CD4-positive, alpha-beta T cell treated with Interleukin-2 at 100 ng/mL for 4 hours (primary cell): Measurements from ENCODE around the gene HPS3.
"Not testable (repeated sequence)": the region's sequence is repeated elsewhere in the genome, so short reads cannot be mapped to it uniquely, and the experiment has no call there.

Experiments
- DNase-seq: peaks from one replicate; pipeline ENCODE4 v3.0.0-alpha.2; 2020; ENCODE audit warnings: low spot score

The HPS3 gene

DNA sequence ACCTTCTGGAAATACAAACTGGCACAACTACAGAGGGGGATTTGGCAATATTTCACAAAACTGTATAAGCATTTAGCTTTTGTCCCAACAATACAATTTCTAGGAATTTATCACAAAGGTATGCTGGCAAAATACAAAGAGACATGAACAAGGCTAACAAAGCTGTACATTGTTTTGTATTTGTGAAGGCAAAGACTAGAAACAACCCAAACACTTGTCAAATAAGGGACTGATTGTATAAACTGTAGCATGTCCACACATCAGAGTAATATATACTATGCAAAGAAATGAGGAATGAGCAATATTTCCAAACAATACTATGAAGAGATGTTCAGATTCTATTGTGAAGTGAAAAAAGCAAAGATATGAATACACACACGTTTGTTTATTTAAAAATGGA is 65.8 kb downstream of the HPS3 start:
- no peak for DNase-seq

DNA sequence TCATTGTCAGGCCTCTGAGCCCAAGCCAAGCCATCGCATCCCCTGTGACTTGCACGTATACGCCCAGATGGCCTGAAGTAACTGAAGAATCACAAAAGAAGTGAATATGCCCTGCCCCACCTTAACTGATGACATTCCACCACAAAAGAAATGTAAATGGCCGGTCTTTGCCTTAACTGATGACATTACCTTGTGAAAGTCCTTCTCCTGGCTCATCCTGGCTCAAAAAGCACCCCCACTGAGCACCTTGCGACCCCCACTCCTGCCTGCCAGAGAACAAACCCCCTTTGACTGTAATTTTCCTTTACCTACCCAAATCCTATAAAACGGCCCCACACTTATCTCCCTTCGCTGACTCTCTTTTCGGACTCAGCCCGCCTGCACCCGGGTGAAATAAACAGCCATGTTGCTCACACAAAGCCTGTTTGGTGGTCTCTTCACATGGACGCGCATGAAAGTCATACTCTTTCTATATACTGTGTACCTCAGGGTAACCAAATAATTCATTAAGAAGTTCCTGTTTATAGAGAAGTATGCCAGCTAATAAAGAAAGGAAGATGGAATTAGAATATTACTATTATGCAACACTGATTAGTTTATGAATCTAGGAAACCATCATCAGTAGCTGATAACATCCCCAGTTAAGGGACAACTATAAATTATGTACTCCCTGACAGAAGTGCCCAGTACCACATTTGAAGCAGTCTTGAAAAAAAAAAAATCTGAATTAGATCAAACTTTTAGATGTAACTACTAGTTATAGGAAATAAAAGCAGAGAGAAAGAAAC is 67.6 kb downstream of the HPS3 start:
- not testable (repeated sequence) for DNase-seq

DNA sequence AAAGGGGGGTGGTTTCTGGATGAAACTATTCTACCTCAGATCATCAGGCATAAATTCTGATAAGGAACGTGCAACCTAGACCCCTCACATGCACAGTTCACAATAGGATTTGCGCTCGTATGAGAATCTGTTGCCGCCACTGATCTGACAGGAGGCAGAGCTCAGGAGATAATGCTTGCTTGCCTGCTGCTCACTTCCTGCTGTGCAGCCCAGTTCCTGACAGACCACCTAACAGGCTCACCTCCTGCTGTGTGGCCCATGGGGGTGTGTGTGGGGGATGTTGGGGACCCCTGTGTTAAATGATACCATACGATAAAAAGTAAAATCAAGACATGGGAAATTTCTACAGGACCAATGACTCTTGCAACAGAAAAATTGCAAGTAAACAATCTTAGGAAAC is 68.2 kb downstream of the HPS3 start:
- DNase-seq = no peak

DNA sequence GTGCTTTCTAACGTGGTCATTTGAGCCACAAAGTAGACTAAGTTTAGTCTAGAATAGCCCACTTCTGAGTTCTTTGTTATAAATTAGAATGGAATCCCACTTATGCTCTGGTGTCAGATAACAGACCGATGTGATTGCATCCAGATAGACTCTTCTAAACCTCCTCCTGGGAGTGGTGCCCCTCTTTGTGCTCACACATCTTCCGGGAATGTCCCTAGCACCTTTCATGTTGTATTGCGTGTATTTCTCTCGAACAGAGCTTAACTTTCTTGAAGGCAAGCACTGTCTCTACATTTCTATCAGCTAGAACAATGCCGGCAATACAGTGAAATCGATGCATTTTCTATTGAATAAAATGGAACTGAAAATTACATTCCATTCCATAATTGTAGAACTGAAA is 69.2 kb downstream of the HPS3 start:
- DNase-seq = no peak

DNA sequence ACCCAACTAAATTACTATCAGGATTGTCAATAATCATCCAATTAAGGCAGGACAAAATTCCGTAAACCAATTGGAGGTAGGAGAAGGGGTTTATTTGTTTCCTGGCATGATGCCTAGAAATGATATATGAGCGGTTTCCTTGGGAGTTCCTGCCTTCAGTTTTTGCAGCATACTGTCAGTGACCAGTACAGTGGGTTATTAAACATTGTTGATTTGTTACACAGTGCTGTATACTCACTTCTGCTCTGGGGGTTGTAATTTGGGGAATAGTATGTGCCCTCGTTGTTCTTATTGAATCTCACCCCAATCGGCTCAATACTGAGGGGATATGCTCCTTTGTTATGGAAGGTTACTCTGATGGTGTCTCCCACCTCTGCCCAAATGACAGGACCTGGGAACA is 70.0 kb downstream of the HPS3 start:
- DNase-seq = no peak

DNA sequence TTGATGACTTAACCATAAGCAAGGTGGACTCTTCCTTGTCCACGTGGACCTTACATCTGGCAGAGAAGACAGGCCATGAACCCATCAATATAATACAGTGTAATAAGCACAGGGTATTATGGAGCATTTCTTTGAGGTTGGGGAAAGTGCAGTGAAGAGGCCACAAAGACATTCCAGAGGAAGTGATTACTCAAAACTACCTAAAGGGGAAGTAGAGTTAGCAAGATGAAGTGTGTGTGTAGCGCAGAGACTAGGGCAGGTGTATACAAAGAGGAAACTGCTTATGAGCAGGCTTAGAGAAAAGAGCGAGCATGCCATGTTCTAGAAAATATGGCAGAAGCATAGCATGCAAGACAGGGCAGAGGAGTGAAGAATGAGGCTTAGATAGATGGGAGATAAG is 74.3 kb downstream of the HPS3 start:
- DNase-seq = no peak

DNA sequence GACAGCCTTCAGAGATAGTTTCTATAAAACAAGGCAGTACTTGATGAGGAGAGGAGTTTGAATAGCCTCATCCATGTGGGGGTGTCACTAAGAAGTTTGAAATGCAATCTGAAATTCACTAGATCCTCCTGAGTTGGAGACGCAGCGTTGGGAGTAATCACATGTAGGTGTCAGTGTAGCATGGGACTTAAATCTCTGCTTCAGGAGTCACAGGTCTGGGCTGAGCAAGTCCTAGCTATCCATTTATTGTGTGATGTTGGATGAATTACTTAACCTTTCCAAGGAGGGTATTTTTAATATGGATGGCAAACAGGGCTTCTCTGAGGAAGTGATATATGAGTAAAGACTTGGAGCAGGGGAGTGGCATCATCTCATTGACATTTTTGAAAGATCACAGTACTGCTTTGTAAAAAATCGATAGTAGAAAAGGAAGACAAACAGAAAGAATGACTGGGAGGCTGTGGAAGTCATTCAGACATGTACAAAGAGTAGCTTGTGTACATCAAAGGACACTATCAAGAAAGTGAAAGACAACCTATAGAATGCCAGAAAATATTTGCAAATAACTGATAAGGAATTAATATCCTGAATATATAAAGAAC is 75.1 kb downstream of the HPS3 start:
- DNase-seq = no peak

DNA sequence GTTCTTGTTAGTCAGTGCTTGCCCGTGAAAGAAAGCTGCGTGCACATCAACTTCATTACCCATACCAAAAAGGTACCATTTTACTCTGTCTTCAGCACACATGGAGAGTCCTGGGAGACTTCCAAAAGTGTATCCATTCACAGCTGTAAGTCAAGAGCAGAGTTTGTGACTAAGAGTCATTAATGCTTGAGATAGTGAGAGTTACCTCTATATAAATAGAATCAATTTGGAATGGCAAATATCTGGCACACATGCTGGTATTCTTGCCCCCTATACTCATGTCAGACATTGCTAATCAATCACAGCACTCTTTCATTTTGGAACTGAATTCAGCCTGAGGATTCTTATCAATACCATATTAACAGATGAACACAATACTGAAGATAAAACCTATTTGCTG is 78.0 kb downstream of the HPS3 start:
- no peak for DNase-seq

DNA sequence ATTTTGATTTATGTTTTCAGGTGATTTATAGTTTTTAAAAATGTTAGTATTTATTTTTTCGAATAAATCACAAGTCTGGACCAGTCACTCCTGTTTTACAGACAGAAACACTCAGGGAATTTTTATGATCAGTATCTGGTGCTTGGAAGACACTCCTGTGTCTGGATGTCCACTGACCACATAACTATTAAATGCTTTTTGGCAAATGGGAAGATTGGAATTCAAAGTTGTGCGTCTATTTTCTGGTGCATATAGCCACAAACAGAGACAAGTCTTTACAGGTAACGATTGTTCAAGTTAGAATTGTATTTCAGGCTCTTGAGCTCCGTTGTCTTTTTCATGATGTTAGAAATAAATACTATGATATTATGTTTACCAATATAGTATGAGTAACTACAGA is 80.0 kb downstream of the HPS3 start:
- no peak for DNase-seq

DNA sequence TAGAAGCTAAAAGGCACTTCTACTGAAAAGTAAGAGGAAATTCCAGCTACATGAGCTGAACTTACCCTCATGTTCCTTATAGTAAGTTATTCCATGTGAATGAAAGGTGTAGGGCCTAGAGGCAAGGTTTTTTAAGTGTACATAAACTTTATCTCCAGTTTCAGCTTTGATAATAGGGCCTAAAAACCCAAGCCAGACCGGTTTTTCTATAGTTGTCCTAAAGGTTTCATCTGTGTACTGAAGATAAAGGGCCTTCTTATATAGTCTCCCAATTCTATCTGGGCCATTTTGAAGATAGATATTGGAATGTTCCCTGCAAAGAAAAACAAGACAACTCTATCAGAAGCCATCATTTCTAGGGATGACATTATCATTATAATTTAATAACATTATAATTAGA is 82.9 kb downstream of the HPS3 start:
- no peak for DNase-seq

DNA sequence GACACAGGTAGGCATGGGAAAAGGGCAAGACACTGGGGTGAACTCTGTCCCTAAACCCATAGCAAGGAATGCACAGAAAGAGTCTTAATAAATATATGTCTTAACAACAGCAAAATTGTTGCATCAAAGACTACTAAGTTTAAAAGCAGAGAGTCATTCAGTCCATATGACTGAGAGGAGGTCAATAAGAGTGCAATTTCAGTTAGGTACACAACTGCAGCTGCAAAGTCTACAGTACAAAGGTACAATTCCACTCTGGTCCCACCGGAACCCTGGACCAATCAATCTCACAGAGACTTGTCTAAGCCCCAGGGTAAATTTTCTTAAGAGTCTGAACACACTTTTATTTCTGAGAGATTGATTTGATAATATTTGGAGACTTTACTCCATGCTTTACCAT is 85.3 kb downstream of the HPS3 start:
- no peak for DNase-seq

DNA sequence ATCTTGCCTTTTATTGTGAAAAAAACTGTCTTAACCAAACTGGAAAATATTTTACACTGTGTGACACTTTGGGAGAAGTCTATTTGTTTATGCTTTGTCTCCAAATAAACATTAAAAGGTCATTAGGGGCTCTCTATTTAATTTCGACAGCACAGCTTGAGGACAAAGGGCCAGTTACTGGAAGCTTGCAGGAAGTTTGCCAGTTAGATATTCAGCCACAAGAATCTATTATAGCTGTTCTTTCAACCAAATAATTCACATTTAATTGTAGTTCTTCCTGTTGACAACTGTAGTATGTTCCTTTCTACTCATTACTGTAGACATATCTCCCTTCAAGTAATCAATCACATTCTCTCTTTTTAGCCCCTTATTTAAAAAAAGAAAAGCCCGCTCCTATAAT is 86.1 kb downstream of the HPS3 start:
- no peak for DNase-seq

DNA sequence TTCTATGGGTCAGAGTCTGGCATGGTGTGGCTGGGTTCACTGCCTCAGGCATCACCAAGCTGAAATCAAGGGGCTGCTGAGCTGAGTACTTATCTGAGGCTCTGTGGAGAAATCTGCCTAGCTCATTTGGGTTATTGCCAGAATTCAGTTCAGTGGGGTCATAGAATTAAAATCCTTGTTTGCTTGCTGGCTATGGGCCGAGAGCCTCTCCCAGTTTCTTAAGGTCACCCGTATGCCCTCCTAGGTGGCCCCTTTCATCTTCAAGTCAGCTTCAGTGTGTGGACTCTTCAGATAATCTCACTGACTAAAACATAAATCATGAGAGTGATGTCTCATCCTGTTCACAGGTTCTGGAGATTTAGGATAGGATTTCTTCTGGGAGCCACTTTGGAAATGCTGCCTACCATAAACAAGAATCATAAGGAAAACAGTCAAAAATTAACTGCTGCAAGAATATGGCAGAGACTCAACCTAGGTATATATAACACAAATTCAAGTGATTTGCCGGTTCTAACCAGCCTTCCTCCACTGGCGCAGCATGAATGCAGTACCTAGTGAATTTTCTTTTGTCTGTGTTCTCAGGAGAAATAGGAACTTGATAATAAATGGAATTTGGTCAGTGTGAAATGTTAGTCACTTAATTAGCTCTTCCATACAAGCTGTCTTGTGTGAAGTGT is 86.9 kb downstream of the HPS3 start:
- DNase-seq = no peak

DNA sequence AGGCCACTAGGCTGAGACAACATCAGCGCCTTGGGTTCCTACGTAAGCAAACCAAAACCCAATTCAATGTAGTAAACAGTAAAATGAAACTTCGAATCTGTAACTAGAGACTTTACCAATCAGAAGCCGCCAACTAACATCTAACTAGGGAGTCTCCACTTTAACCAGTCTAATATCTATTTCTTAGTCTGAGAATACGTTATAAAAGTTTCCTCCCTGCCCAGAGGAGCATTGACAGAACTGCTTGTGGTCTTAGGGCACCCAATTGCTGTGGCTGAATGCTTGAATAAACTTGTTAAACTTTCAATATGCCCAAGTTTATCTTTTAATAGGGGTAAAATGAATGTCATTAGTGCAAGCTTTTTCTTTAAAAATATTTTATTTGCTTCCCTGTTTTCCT is 87.9 kb downstream of the HPS3 start:
- DNase-seq = no peak

DNA sequence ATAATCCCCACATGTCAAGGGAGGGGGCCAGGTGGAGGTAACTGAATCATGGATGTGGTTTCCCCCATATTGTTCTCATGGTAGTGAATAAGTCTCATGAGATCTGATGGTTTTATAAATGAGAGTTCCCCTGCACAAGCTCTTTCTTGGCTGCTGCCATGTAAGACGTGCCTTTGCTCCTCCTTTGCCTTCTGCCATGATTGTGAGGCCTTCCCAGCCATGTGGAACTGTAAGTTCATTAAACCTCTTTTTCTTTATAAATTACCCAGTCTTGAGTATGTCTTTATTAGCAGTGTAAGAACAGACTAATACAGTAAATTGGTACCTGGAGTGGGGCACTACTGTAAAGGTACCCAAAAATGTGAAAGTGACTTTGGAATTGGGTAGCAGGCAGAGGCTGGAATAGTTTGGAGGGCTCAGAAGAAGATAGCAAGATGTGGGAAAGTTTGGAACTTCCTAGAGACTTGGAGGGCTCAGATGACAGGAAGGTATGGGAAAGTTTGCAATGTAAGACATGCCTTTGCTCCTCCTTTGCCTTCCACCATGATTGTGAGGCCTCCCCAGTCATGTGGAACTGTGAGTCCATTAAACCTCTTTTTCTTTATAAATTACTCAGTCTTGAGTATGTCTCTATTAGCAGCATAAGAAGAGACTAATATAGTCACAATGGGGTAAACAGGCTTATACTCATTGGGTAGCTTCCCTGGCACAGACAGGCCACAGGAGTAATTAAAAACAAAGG is 90.1 kb downstream of the HPS3 start:
- DNase-seq = not testable (repeated sequence)

DNA sequence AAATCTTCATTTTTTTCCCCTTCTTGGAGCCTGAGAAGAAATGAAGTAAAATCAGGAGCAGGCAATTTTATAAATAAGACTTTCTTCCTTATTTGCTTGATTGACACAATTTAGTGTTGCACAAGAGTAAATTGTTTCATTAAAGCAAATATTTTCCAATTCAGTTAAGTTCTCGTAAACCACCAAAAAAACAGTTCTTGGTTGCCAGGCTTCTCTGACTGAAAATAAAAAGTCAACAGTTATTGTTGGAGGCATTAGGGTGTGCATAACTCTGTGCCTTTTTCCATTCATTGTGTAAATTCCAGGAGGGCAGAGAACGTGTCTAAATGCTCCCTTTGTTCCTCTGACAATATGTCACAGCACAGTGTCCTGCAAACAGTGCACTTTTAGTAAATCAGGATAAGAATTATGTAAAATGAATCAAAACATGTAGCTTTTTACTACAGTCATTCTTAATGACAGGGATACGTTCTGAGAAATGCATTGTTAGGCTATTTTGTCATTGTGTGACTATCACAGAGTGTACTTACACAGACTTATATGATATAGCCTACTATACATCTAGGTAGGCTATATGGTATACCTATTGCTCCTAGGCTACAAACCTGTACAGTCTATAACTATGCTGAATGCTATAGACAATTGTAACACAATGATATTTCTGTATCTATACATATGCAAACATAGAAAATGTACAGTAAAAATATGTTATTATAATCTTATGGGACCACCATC is 92.5 kb downstream of the HPS3 start, which contains the start of gene CP:
Gene CP, minus strand, starts transcription at position 47 of the 735 bp plus-strand sequence. Its CDS starts 37 bp downstream, at position 10.
- DNase-seq = no peak
